Measurements from ENCODE around the gene LSAMP.

- TF ChIP-seq, protein P1, sequence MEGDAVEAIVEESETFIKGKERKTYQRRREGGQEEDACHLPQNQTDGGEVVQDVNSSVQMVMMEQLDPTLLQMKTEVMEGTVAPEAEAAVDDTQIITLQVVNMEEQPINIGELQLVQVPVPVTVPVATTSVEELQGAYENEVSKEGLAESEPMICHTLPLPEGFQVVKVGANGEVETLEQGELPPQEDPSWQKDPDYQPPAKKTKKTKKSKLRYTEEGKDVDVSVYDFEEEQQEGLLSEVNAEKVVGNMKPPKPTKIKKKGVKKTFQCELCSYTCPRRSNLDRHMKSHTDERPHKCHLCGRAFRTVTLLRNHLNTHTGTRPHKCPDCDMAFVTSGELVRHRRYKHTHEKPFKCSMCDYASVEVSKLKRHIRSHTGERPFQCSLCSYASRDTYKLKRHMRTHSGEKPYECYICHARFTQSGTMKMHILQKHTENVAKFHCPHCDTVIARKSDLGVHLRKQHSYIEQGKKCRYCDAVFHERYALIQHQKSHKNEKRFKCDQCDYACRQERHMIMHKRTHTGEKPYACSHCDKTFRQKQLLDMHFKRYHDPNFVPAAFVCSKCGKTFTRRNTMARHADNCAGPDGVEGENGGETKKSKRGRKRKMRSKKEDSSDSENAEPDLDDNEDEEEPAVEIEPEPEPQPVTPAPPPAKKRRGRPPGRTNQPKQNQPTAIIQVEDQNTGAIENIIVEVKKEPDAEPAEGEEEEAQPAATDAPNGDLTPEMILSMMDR (IDR thresholded peaks at IDR 0.05) = no peak
- TF ChIP-seq EZH2 (IDR thresholded peaks at IDR 0.05; ENCODE audit: borderline replicate concordance, insufficient read depth, low read depth, low read length, poor library complexity, severe bottlenecking) = no peak
Observed at GRCh38 chr3:116391296-116392201, 53.7 kb downstream of the LSAMP start.
